Measurements from ENCODE around the gene CGRRF1. TPM values are rescaled to one million over a fixed set of nuclear protein-coding genes. Genes with fewer than 3 reads are reported as not detected.

CGRRF1 gene
- total and polyA plus RNA-seq, 2 of the 13 experiments (the other 11 are each of a cell fraction or from before 2014, with no cell fraction given) = 16.8 to 18.2 TPM

- in situ Hi-C loops (cut with HindIII; ENCODE audit: extremely low pct_ligation_motif_present, low pct_unique_long_range_greater_than_20kb) = loop anchor here (10.0 kb wide), 1 partner anchor 242 kb away; no protein-coding TSS in a partner anchor
- Histone ChIP-seq H3K4me2 (ENCODE audit: low read depth, low read length) (no peak overlapping the region), H3K36me3 (replicated peaks in 1 of 2; ENCODE audit: control insufficient read depth in 1 of 2, insufficient read depth in 2 of 2, low read length in 2 of 2) (no peaks in the 10 kb centered on the region), H4K20me1 (ENCODE audit: insufficient read depth, low read length) (peaks cover 2% of the 10 kb centered on the region; the same call in 1 of the 2 replicates), H3K27ac (ENCODE audit: extremely low read length, insufficient read depth, low read length) (no peak overlapping the region), H3K4me1 (ENCODE audit: insufficient read depth, low read length) (peaks cover 6% of the 10 kb centered on the region; the same call in 1 of the 2 replicates), H2AFZ (ENCODE audit: low read length) (no peak overlapping the region), H3K79me2 (ENCODE audit: insufficient read depth, low read length) (peaks cover 8% of the 10 kb centered on the region), H3K9me3 (ENCODE audit: low read length) (no peaks in the 10 kb centered on the region), H3K9ac (ENCODE audit: insufficient read depth, low read depth, low read length) (no peak overlapping the region), H3K4me3 (replicated peaks in 1 of 3; ENCODE audit: insufficient read depth in 1 of 3, low read depth in 2 of 3, low read length in 3 of 3) (no peak overlapping the region), H3K27me3 (ENCODE audit: control insufficient read depth in 1 of 2, insufficient read depth in 2 of 2, low read length in 2 of 2) (no peaks in the 10 kb centered on the region)
- WGBS (ENCODE audit: low lambda C conversion rate) = 41% methylated on average over 5 of the region's 5 CpGs
- ChIA-PET POLR2A (no interaction called here), CTCF (ENCODE audit: low intra/inter-chr PET ratio, low total read pairs) (interaction anchor here (5.1 kb wide), 1 partner anchor 211 kb away, joined by 39 read pairs; no protein-coding TSS in a partner anchor)
- no TSS peak for BruUV-seq (replicated peaks)
- ATAC-seq = no peak
- DNase-seq (ENCODE audit: low spot score) = no peak
- intact Hi-C loops (cut with micrococcal nuclease; ENCODE audit: unreplicated experiment) = loop anchor here (10.0 kb wide), 2 partner anchors 242 to 342 kb away; partner anchors contain the start of gene GCH1
- TF ChIP-seq ZFAT (CRISPR knock-in tag; conservative IDR thresholded peaks at IDR 0.05) (no peak), MXD1 (CRISPR knock-in tag; IDR thresholded peaks at IDR 0.05) (no peak), ZNF557 (CRISPR knock-in tag; IDR thresholded peaks at IDR 0.05) (no peak), BRF2 (CRISPR knock-in tag; IDR thresholded peaks at IDR 0.05) (no peak)
- FAIRE-seq = no peak
Measured at GRCh38 chr14:54562334-54562733, 52.6 kb downstream of the CGRRF1 start.

All from HepG2 (cell line).